Esophagus squamous epithelium (tissue), 4 donors: ENCODE measurements around the gene GCC2.
"Not testable (repeated sequence)": the region's sequence is repeated elsewhere in the genome, so short reads cannot be mapped to it uniquely, and the experiment has no call there.

ENCODE experiments used
- CTCF ChIP-seq, 6 experiments: fragments of 450-650 bp in 4 of 6; fragments of 200-600 bp in 2 of 6; sonication (generic) in 2 of 6; IDR thresholded peaks; one replicate each; pipeline ENCODE4 v1.5.1; 2016 to 2019; ENCODE audit warnings: antibody characterized with exemption in 6 of 6, mild to moderate bottlenecking in 4 of 6, moderate library complexity in 4 of 6
- POLR2A ChIP-seq, 4 donors: fragments of 450-650 bp; IDR thresholded peaks; one replicate each; pipeline ENCODE4 v1.6.1; 2017; ENCODE audit warnings: antibody characterized with exemption in 4 of 4, mild to moderate bottlenecking in 4 of 4, moderate library complexity in 3 of 4

- not testable (repeated sequence) for TF ChIP-seq CTCF, POLR2A (IDR thresholded peaks at IDR 0.05)
Measured at GRCh38 chr2:108496167-108496566, 47.2 kb downstream of the GCC2 start.
